Naive thymus-derived CD4-positive, alpha-beta T cell (primary cell): ENCODE measurements around the gene SAE1. TPM values are rescaled to one million over a fixed set of nuclear protein-coding genes. Genes with fewer than 3 reads are reported as not detected.

Experiments used
- ATAC-seq: fragments of 150-1000 bp; cut with Tn5 transposase; 2 replicates; pipeline ENCODE4 v1.10.0; 2021; ENCODE audit warnings: mild to moderate bottlenecking, moderate library complexity
- CTCF ChIA-PET: fragments of 350-600 bp; sonication (Branson Sonifier 250); formaldehyde crosslinking; loops from one replicate; lab custom pipeline; 2021; ENCODE audit warnings: antibody characterized with exemption; lab: Charles Lee
- POLR2A ChIA-PET: fragments of 350-600 bp; sonication (Branson Sonifier 250); formaldehyde crosslinking; loops from one replicate; lab custom pipeline; 2021; ENCODE audit warnings: antibody characterized with exemption, inconsistent platforms; lab: Charles Lee
- DNase-seq, 9 donors: peaks; one replicate each; pipeline versions ENCODE4 v3.0.0 to v3.0.0-alpha.2; 2020 to 2022; ENCODE audit warnings: mixed read lengths in 1 of 9
- H3K27ac ChIP-seq: one replicate; pipeline ENCODE4 v1.7.0; 2013; ENCODE audit warnings: mild to moderate bottlenecking, low read depth, low read length, moderate library complexity
- H3K27me3 ChIP-seq, 2 donors: one replicate each; pipeline ENCODE4 v1.7.0; 2013; ENCODE audit warnings: low read length in 2 of 2, mild to moderate bottlenecking in 2 of 2, moderate library complexity in 2 of 2; ENCODE audit not compliant: control insufficient read depth in 2 of 2, insufficient read depth in 2 of 2
- H3K36me3 ChIP-seq, 3 experiments: 1 replicate in 2 of 3; 2 replicates in 1 of 3; pipeline ENCODE4 v1.7.0; 2013; ENCODE audit warnings: low read length in 3 of 3, mild to moderate bottlenecking in 3 of 3, moderate library complexity in 1 of 3; ENCODE audit not compliant: insufficient read depth in 3 of 3, control insufficient read depth in 2 of 3
- H3K4me1 ChIP-seq, 2 donors: one replicate each; pipeline ENCODE4 v1.7.0; 2013; ENCODE audit warnings: low read length in 2 of 2, mild to moderate bottlenecking in 2 of 2, moderate library complexity in 1 of 2; ENCODE audit not compliant: control insufficient read depth in 2 of 2, insufficient read depth in 2 of 2
- H3K4me3 ChIP-seq: 2 replicates; pipeline ENCODE4 v1.7.0; 2013; ENCODE audit warnings: mild to moderate bottlenecking, low read length
- H3K9me3 ChIP-seq, 3 experiments: 1 replicate in 2 of 3; 2 replicates in 1 of 3; pipeline ENCODE4 v1.7.0; 2013; ENCODE audit warnings: low read length in 3 of 3; ENCODE audit not compliant: control insufficient read depth in 2 of 3
- H3K27ac Mint-ChIP-seq, 9 donors: one replicate each; pipeline ENCODE4 v1.8.0; 2020 to 2022; ENCODE audit warnings: mixed read lengths in 9 of 9, mild to moderate bottlenecking in 8 of 9, moderate library complexity in 5 of 9, inconsistent platforms in 2 of 9
- H3K27me3 Mint-ChIP-seq, 5 donors: one replicate each; pipeline ENCODE4 v1.8.0; 2021 to 2022; ENCODE audit warnings: mixed read lengths in 5 of 5, mild to moderate bottlenecking in 1 of 5
- H3K36me3 Mint-ChIP-seq, 5 donors: one replicate each; pipeline ENCODE4 v1.8.0; 2020 to 2022; ENCODE audit warnings: mixed read lengths in 5 of 5, mild to moderate bottlenecking in 3 of 5, inconsistent platforms in 1 of 5
- H3K4me1 Mint-ChIP-seq, 7 donors: one replicate each; pipeline ENCODE4 v1.8.0; 2020 to 2022; ENCODE audit warnings: mixed read lengths in 7 of 7, mild to moderate bottlenecking in 3 of 7, inconsistent platforms in 1 of 7
- H3K4me3 Mint-ChIP-seq, 10 donors: one replicate each; pipeline ENCODE4 v1.8.0; 2020 to 2022; ENCODE audit warnings: mild to moderate bottlenecking in 10 of 10, mixed read lengths in 10 of 10, moderate library complexity in 6 of 10, inconsistent platforms in 2 of 10
- H3K9me3 Mint-ChIP-seq, 11 donors: one replicate each; pipeline ENCODE4 v1.8.0; 2020 to 2022; ENCODE audit warnings: mixed read lengths in 11 of 11, mild to moderate bottlenecking in 4 of 11, inconsistent platforms in 1 of 11, moderate library complexity in 1 of 11
- intact Hi-C, 2 donors: fragments of 100-400 bp; cut with micrococcal nuclease; formaldehyde crosslinking; loops; one replicate each; pipeline ENCODE4 v1.15.1; 2023
- polyA plus RNA-seq, 2 donors: library from polyadenylated mRNA; unstranded; fragments of 300-500 nt; fragmentation: Illumina TruSeq; gene quantifications; one replicate each; pipeline ENCODE4 v1.2.3, GENCODE V29; 2021
- total RNA-seq, 6 experiments: library from RNA in 5 of 6; stranded (reverse) in 5 of 6; gene quantifications; 1 replicate in 5 of 6; 2 replicates in 1 of 6; pipeline ENCODE4 v1.2.3 and lab custom pipeline; 2021 to 2026

The SAE1 gene
- total and polyA plus RNA-seq, 7 experiments from 2014 or later = 34.3 to 181 (median 50.0) TPM

DNA sequence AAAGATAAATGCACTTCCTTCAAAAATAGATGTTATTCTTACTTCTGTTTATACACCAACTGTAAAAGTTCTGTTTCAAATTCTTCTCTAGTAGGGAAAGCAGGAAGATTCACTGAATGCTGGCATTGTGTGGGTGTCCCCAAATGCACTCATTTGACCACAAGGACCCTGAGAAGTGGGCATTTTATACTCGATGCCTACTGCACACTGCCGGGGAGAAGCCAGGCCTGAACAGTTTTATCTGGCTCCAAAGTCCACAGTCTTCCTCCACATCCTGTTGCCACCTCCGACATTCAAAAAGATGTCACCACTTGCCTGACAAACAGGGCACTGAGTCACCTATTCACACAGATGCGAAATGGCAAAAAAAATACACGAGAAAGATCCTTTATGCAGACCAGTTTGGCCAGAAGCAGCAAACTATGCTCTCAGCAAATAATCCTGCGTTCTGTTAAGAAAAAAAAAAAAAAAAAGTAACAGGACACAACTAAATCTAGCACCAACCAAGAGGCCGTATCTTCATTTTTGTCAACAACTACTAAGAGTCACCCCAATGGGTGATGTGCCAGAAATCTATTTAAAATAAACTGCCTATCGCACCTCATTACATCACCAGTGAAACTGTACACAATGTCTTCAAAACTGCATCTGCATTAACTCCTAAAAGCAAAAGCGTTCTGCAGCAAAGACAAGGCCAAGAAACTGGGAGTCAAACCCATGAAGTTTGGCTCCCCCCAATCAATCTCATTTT, 23.3 kb upstream of the SAE1 start:
- no peaks in the 10 kb centered on the region for H3K9me3 ChIP-seq
- peak overlapping the region; percentile 99 for H3K27ac ChIP-seq
- Mint-ChIP-seq H3K4me1 (peaks cover 40 to 76% (median 65%) of the 10 kb centered on the region in 7 donors), H3K27me3 (peaks cover 0 to 2% (median 0%) of the 10 kb centered on the region in 5 donors), H3K27ac (peak overlapping the region; percentile 20 to 100 (median 99)), H3K4me3 (peak overlapping the region; percentile 43 to 100 (median 72)), H3K9me3 (no peaks in the 10 kb centered on the region), H3K36me3 (peaks cover 0 to 41% (median 13%) of the 10 kb centered on the region in 5 donors)
- ChIA-PET POLR2A (interaction anchor here (0.6 to 12.0 kb wide), 8 partner anchors 12 to 167 kb away, joined by 3 to 184 read pairs (median 4); no protein-coding TSS in a partner anchor), CTCF (interaction anchor here (1.0 to 1.6 kb wide), 4 partner anchors 18 to 29 kb away, joined by 3 to 5 read pairs (median 4); no protein-coding TSS in a partner anchor)
- peaks cover 41 to 47% of the 10 kb centered on the region in 2 donors for H3K4me1 ChIP-seq
- no peak for ATAC-seq
- intact Hi-C loops = loop anchor here in 1 of 2 donors (1.0 kb wide), 1 partner anchor 13 kb away; no protein-coding TSS in a partner anchor
- no peaks in the 10 kb centered on the region for H3K27me3 ChIP-seq
- peak overlapping the region; percentile 15 for H3K4me3 ChIP-seq
- H3K36me3 ChIP-seq = peaks cover 0 to 19% (median 0%) of the 10 kb centered on the region in 3 experiments
- DNase-seq = peak in 4 of 9 donors; percentile 19 to 21 (median 20)

DNA sequence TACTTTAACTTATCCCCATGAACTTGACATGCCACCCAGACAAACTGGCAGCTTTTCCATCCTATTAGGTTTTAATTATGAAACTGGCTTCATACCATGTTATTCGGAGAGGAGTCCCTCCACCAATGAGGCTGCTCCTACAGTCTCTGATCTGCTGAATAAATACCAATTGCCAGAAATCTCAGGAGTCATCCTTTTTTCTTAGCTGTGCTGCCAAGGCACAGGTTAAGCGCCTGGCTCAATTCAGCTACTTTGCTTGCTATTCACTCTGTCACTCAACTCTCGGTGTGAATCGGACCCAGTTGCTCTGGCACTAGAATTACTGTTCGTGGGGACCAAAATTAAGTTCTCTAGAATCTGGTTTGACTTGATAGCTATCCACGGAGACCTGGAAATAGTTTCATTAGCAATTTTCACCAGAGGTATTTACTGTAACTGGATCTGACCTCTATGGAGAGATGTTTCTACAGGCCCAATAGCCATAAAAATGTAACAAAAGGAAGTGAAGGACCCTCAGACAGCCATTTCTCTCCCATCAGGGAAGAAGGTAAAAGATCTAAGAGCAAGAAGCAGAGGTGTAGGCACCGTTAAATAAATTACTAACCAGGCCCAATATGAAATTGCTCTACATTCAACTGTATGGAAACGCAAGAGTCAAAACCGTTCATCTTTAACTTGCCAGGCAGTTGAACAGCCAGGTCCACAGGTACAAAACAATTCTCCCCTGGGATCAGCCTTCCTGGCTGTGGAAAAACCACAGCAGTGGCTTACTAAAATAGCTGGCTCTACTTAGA, 22.5 kb upstream of the SAE1 start:
- peaks cover 0 to 24% (median 0%) of the 10 kb centered on the region in 3 experiments for H3K36me3 ChIP-seq
- H3K4me3 ChIP-seq = peak overlapping the region; percentile 15
- intact Hi-C loops = loop anchor here in 1 of 2 donors (1.0 kb wide), 1 partner anchor 14 kb away; no protein-coding TSS in a partner anchor
- ATAC-seq (no peak), DNase-seq (no peak)
- ChIA-PET CTCF (interaction anchor here (1.0 to 1.3 kb wide), 2 partner anchors 18 to 29 kb away, joined by 3 read pairs; no protein-coding TSS in a partner anchor), POLR2A (interaction anchor here (0.6 to 12.0 kb wide), 5 partner anchors 13 to 136 kb away, joined by 3 to 184 read pairs (median 3); no protein-coding TSS in a partner anchor)
- Mint-ChIP-seq H3K27me3 (peaks cover 0 to 2% (median 0%) of the 10 kb centered on the region in 5 donors), H3K4me3 (peak overlapping the region in 9 of 10 donors; percentile 43 to 100 (median 77)), H3K4me1 (peaks cover 40 to 69% (median 58%) of the 10 kb centered on the region in 7 donors), H3K9me3 (peaks cover 0 to 2% (median 0%) of the 10 kb centered on the region in 11 donors), H3K36me3 (peaks cover 0 to 37% (median 13%) of the 10 kb centered on the region in 5 donors), H3K27ac (peak overlapping the region; percentile 20 to 100 (median 99))
- H3K4me1 ChIP-seq = peaks cover 41 to 47% of the 10 kb centered on the region in 2 donors
- no peaks in the 10 kb centered on the region for H3K9me3 ChIP-seq
- peak overlapping the region; percentile 99 for H3K27ac ChIP-seq
- H3K27me3 ChIP-seq = no peaks in the 10 kb centered on the region

DNA sequence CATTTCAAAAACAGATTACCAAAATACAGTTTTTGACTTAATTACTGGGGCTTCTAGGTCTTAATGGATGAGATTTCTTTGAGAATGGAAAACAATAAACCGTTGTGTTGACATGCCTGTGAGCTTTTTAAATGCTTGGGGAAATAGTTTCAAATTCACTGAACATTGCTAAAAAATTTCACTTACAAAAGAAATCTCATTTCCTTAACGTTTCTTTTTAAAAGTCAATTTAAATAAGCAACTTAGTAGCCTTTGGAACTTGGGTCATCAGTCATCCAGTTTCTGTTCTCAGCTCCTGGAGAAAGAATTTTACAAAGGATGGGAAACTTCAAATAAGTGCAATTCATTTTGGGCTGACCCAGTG, 21.5 kb upstream of the SAE1 start:
- Histone ChIP-seq H3K4me3 (peak overlapping the region; percentile 84), H3K27ac (peak overlapping the region; percentile 99), H3K9me3 (no peaks in the 10 kb centered on the region), H3K36me3 (peaks cover 0 to 24% (median 0%) of the 10 kb centered on the region in 3 experiments), H3K4me1 (peaks cover 41 to 51% of the 10 kb centered on the region in 2 donors), H3K27me3 (no peaks in the 10 kb centered on the region)
- peak overlapping the region; percentile 97 to 100 (median 100) for H3K27ac Mint-ChIP-seq
- ChIA-PET CTCF (no interaction called here), POLR2A (interaction anchor here (0.6 to 12.0 kb wide), 8 partner anchors 14 to 135 kb away, joined by 3 to 184 read pairs (median 4); no protein-coding TSS in a partner anchor)
- H3K4me3 Mint-ChIP-seq = peak overlapping the region; percentile 93 to 100 (median 96)
- DNase-seq (no peak), ATAC-seq (no peak)
- H3K36me3 Mint-ChIP-seq = peaks cover 0 to 33% (median 13%) of the 10 kb centered on the region in 5 donors
- intact Hi-C loops = no loop called here
- H3K9me3 Mint-ChIP-seq = peaks cover 0 to 5% (median 0%) of the 10 kb centered on the region in 11 donors
- peaks cover 0 to 2% (median 0%) of the 10 kb centered on the region in 5 donors for H3K27me3 Mint-ChIP-seq
- H3K4me1 Mint-ChIP-seq = peaks cover 48 to 74% (median 65%) of the 10 kb centered on the region in 7 donors

DNA sequence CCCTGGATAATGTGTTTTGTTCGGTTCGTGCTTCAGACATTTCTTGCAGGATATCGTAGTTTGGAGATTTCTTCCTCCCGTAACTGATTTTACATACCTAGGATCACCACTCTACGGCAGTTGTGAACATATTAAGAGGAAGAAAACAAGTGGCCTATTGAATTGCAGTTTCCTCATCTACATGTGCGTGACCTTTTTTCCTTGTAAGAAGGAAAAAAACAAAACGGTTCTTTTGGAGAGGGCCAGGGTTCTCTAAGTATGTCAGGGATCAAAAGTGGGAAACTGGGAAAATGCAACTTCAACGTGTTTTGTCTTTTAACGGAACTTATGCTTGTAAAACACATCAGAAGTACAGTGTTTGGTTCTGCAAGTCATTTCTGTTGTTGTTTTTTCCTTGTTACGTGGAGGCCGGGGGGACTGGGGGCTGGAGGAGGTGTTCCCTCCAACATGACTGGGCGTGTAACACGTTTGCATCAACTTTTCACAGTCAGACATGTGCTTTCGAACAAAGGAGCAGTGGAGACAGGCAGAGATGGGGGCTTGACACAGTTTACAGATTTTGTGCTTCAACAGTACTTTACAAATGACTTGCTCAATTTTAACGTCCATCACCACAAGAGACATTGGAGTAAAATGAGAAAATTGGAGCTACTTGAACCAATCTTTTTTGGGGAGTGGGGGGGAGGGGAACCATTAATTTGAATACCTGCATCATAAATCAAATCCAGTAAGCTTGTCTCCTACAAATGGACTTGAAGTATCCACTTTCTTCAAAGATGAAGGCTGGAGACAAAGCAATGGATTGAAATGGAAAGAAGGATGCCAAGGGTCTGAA, 20.9 kb upstream of the SAE1 start:
- Mint-ChIP-seq H3K4me3 (peak overlapping the region; percentile 93 to 100 (median 96)), H3K27ac (peak overlapping the region; percentile 97 to 100 (median 100)), H3K36me3 (peaks cover 0 to 33% (median 13%) of the 10 kb centered on the region in 5 donors), H3K4me1 (peaks cover 49 to 70% (median 63%) of the 10 kb centered on the region in 7 donors), H3K9me3 (peaks cover 0 to 5% (median 0%) of the 10 kb centered on the region in 11 donors), H3K27me3 (peaks cover 0 to 2% (median 0%) of the 10 kb centered on the region in 5 donors)
- no peaks in the 10 kb centered on the region for H3K27me3 ChIP-seq
- DNase-seq = peak in 6 of 9 donors; percentile 22 to 70 (median 42)
- H3K9me3 ChIP-seq = no peaks in the 10 kb centered on the region
- ATAC-seq = no peak
- peaks cover 0 to 21% (median 0%) of the 10 kb centered on the region in 3 experiments for H3K36me3 ChIP-seq
- CTCF ChIA-PET = interaction anchor here (0.6 to 1.2 kb wide), 2 partner anchors 30 to 1642 kb away, joined by 3 to 4 read pairs; partner anchors contain the start of gene FOSB
- intact Hi-C loops = loop anchor here (1.0 to 10.0 kb wide), 7 partner anchors 15 to 1528 kb away; partner anchors contain the start of genes DBP (in 1 of the 2), NAPA (in 1 of the 2), PRKD2 (in 1 of the 2) and SLC1A5 (in 1 of the 2)
- H3K27ac ChIP-seq = peak overlapping the region; percentile 99
- peak overlapping the region; percentile 84 for H3K4me3 ChIP-seq
- POLR2A ChIA-PET = interaction anchor here (0.6 to 12.0 kb wide), 10 partner anchors 8 to 1884 kb away, joined by 3 to 184 read pairs (median 3); partner anchors contain the start of gene RUVBL2
- H3K4me1 ChIP-seq = peaks cover 41 to 53% of the 10 kb centered on the region in 2 donors

DNA sequence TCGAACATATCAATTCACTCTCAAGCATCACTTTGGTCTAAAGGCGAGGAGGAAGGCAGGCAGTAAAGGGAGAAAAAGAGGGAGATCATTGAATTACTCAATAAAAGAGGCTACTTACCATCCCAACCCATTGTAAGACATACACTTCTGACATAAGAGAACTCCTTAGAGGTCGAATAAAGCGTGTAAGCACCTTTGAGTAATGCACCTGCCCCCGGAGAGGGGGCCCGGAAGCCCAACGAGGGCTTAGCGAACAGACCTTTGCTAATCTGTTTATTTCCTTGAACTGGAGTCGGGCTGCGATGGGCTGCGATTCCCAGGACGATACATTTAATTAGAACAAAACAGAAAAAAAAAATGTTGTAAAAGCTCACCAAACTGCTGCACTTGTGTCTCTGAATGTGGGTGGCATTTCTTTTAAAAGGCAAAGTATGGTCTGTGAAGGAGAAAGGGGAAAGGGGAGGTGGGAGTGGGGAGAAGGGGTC, 20.1 kb upstream of the SAE1 start:
- Histone ChIP-seq H3K4me3 (peak overlapping the region; percentile 84), H3K27me3 (no peaks in the 10 kb centered on the region), H3K27ac (peak overlapping the region; percentile 99), H3K4me1 (peaks cover 41 to 52% of the 10 kb centered on the region in 2 donors), H3K36me3 (peaks cover 0 to 20% (median 0%) of the 10 kb centered on the region in 3 experiments), H3K9me3 (no peaks in the 10 kb centered on the region)
- H3K36me3 Mint-ChIP-seq = peaks cover 0 to 33% (median 13%) of the 10 kb centered on the region in 5 donors
- peaks cover 0 to 5% (median 0%) of the 10 kb centered on the region in 11 donors for H3K9me3 Mint-ChIP-seq
- ChIA-PET POLR2A (interaction anchor here (0.6 to 12.0 kb wide), 11 partner anchors 9 to 1883 kb away, joined by 3 to 184 read pairs (median 4); partner anchors contain the start of gene RUVBL2), CTCF (interaction anchor here (0.6 to 1.2 kb wide), 2 partner anchors 31 to 1643 kb away, joined by 3 to 4 read pairs; partner anchors contain the start of gene FOSB)
- intact Hi-C loops = loop anchor here (1.0 to 10.0 kb wide), 7 partner anchors 16 to 1527 kb away; partner anchors contain the start of genes DBP (in 1 of the 2), NAPA (in 1 of the 2), PRKD2 (in 1 of the 2) and SLC1A5 (in 1 of the 2)
- H3K27ac Mint-ChIP-seq = peak overlapping the region; percentile 97 to 100 (median 100)
- ATAC-seq (no peak), DNase-seq (peak in 7 of 9 donors; percentile 38 to 54 (median 49))
- H3K4me3 Mint-ChIP-seq = peak overlapping the region; percentile 93 to 100 (median 96)
- H3K4me1 Mint-ChIP-seq = peaks cover 47 to 64% (median 61%) of the 10 kb centered on the region in 7 donors
- H3K27me3 Mint-ChIP-seq = peaks cover 0 to 2% (median 0%) of the 10 kb centered on the region in 5 donors
